ENCODE results near the gene GCK.

GCK gene

DNA sequence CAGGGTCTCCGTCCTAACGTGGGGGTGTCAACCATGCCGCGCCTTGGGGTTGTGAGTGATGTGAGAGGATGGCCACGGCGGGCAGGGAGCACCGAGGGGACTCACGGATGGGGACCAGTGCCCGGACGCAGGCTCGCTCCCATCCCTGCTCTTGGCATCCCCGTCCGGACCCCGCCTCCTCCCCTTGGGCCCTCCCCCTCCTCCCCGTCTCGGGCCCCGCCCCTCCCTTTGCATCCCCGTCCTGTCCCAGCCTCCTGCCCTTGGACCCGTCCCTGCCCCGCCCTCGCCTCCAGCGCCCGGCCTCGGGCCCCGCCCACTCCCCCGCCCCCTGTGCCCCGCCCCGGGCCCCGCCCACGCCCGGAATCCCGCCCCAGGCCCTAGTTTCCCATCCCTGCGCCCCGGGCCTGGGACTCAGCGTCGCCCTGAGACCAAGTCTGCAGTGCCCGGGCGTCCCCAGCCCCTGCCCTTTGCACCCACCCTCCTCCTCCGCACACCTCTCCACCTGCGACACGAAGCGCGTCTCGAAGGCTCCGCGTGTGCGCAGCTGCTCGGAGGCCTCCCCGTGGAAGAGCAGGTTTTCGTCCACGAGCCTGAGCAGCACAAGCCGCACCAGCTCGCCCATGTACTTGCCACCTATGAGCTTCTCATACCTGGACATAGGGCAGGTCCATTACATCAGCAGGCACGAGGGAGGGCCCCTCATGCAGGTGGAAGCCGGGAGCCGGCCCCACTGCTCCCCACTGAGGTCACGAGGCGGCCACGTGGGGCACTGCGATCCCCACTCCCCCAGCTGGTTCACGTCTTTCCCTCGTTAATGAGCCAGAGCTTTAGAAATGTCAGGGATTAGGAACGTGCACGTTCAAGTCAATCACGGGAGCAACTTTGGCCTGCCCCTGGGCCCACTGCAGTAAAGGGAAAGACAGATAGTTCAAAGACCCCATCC lies 43.0 kb downstream of the GCK start:
- no peaks in the 10 kb centered on the region for H3K4me1 ChIP-seq (ENCODE audit: control insufficient read depth, insufficient read depth, low read length, unreplicated experiment)
- H3K4me3 ChIP-seq (ENCODE audit: low read depth, low read length) = peak overlapping the region; percentile 82
- H2AFZ ChIP-seq (ENCODE audit: low read length, unreplicated experiment) = peak overlapping the region; percentile 78
- H3K79me2 ChIP-seq (ENCODE audit: control insufficient read depth, insufficient read depth, low read length, unreplicated experiment) = no peaks in the 10 kb centered on the region
- no peak overlapping the region for H3K27ac ChIP-seq (ENCODE audit: low read depth, low read length)
- H3K27me3 ChIP-seq (ENCODE audit: insufficient read depth, low read length) = peaks cover 5% of the 10 kb centered on the region; the same call in 1 of the 2 replicates
- H3K36me3 ChIP-seq (ENCODE audit: insufficient read depth, low read length) = no peaks in the 10 kb centered on the region

DNA sequence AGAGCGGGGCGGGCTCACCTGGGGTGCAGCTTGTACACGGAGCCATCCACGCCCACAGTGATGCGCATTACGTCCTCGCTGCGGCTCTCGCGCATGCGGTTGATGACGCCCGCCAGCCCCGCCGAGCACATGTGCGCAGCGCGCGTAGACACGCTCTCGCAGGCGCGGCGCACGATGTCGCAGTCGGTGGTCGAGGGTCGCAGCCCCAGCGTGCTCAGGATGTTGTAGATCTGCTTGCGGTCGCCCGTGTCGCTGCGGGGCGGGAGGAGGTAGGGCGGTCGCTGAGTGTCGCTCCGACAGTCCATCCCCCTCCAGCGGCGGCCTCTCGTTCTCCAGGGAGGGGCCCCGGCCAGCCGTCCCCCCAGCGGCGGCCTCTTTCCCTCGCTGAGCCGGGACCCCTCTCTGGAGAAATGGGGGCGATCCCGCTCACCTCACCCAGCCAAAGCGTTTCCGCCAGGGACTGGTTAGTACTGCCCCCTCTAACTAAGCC lies 43.7 kb downstream of the GCK start:
- H3K27ac ChIP-seq (ENCODE audit: low read depth, low read length) = no peak overlapping the region
- H3K4me1 ChIP-seq (ENCODE audit: control insufficient read depth, insufficient read depth, low read length, unreplicated experiment) = no peaks in the 10 kb centered on the region
- peak overlapping the region; percentile 82 for H3K4me3 ChIP-seq (ENCODE audit: low read depth, low read length)
- H3K36me3 ChIP-seq (ENCODE audit: insufficient read depth, low read length) = no peaks in the 10 kb centered on the region
- no peaks in the 10 kb centered on the region for H3K79me2 ChIP-seq (ENCODE audit: control insufficient read depth, insufficient read depth, low read length, unreplicated experiment)
- peaks cover 5% of the 10 kb centered on the region; the same call in 1 of the 2 replicates for H3K27me3 ChIP-seq (ENCODE audit: insufficient read depth, low read length)
- peak overlapping the region; percentile 78 for H2AFZ ChIP-seq (ENCODE audit: low read length, unreplicated experiment)

GRCh38 chr7:44144968-44145478 lies 44.2 kb downstream of the GCK start:
- H3K4me3 ChIP-seq (ENCODE audit: low read depth, low read length) = peak overlapping the region; percentile 82
- no peaks in the 10 kb centered on the region for H3K4me1 ChIP-seq (ENCODE audit: control insufficient read depth, insufficient read depth, low read length, unreplicated experiment)
- H3K27ac ChIP-seq (ENCODE audit: low read depth, low read length) = no peak overlapping the region
- no peaks in the 10 kb centered on the region for H3K36me3 ChIP-seq (ENCODE audit: insufficient read depth, low read length)
- peaks cover 5% of the 10 kb centered on the region; the same call in 1 of the 2 replicates for H3K27me3 ChIP-seq (ENCODE audit: insufficient read depth, low read length)
- H2AFZ ChIP-seq (ENCODE audit: low read length, unreplicated experiment) = no peak overlapping the region
- H3K79me2 ChIP-seq (ENCODE audit: control insufficient read depth, insufficient read depth, low read length, unreplicated experiment) = no peaks in the 10 kb centered on the region

DNA sequence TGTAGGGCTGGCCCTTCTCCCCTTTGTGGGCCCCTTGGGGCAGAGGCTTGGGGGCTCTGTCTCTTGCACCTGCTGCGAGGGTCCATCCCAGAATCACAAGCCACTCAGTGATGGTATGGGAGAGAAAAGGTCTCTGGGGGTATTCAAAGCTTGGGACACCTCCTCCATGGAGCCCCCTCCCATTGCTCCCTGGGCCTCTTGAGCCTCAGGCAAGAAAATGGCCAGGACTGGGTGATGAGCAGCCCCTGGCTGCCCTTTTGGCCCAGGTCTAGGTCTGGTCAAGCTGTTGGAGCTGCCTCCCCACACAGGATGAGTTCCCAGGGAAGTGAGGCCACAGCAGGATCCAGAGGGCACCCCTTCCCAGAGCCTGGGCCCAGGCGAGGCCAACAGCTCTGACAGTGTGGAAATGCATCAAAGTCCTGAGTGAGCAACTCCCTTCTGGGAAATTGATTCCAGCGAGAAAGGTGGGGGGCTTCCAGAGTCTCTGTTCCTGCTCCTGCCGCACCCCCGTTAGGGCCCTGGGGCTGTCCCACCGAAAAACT lies 44.7 kb downstream of the GCK start:
- no peaks in the 10 kb centered on the region for H3K36me3 ChIP-seq (ENCODE audit: insufficient read depth, low read length)
- no peaks in the 10 kb centered on the region for H3K4me1 ChIP-seq (ENCODE audit: control insufficient read depth, insufficient read depth, low read length, unreplicated experiment)
- H2AFZ ChIP-seq (ENCODE audit: low read length, unreplicated experiment) = no peak overlapping the region
- H3K4me3 ChIP-seq (ENCODE audit: low read depth, low read length) = no peak overlapping the region
- no peak overlapping the region for H3K27ac ChIP-seq (ENCODE audit: low read depth, low read length)
- no peaks in the 10 kb centered on the region for H3K79me2 ChIP-seq (ENCODE audit: control insufficient read depth, insufficient read depth, low read length, unreplicated experiment)
- H3K27me3 ChIP-seq (ENCODE audit: insufficient read depth, low read length) = peaks cover 5% of the 10 kb centered on the region; the same call in 1 of the 2 replicates

DNA sequence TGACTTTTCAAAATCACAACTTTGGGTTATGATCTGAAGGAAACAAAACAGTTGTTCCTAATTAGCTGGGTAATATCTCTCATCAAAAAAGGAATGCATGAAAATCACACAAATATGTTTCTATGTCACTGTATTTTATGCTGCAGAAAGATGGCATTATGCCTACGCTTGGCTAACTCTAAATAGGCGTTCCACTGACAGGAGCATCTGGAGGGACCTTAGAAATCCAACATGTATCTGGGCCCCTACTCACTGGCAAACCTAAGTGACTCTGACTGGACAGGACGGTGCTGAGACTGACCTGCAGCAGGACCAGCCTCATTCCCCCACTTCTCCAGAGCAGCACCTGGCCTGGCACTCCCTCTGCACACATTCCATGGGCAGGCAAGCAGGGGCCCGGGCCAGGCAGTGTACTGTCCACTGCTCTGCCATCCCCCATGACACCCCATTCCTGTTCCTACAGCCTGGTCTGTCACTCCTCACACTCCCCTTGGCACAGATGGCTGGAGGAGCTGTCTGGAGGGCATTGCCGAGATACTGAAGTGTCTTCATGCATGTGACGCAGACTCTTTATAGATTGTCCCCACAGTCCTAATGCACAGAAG lies 45.5 kb downstream of the GCK start:
- no peak overlapping the region for H3K27ac ChIP-seq (ENCODE audit: low read depth, low read length)
- H3K27me3 ChIP-seq (ENCODE audit: insufficient read depth, low read length) = peaks cover 5% of the 10 kb centered on the region; the same call in 1 of the 2 replicates
- no peaks in the 10 kb centered on the region for H3K36me3 ChIP-seq (ENCODE audit: insufficient read depth, low read length)
- no peaks in the 10 kb centered on the region for H3K79me2 ChIP-seq (ENCODE audit: control insufficient read depth, insufficient read depth, low read length, unreplicated experiment)
- H3K4me3 ChIP-seq (ENCODE audit: low read depth, low read length) = no peak overlapping the region
- H2AFZ ChIP-seq (ENCODE audit: low read length, unreplicated experiment) = no peak overlapping the region
- H3K4me1 ChIP-seq (ENCODE audit: control insufficient read depth, insufficient read depth, low read length, unreplicated experiment) = no peaks in the 10 kb centered on the region

DNA sequence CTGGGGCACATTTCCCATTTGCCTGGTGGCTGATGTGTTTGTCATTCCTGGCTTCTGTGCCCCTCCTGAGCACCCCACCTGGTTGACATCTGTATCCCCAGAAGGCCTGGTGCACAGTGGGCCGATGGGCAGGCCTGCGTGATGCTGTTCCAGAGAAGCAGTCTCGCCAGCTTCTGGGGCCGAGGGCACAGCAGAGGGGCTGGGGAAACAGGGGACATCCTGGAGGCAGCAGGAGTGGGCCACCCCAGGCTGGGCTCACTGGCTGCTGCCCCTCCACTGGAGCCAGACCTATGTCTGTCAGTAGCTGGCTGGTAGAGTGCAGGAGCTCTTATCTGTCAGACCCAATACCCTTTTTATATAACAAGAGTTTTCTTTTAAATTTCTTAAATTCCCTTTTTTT lies 47.2 kb downstream of the GCK start:
- Histone ChIP-seq H3K36me3 (ENCODE audit: insufficient read depth, low read length) (no peaks in the 10 kb centered on the region), H3K27me3 (ENCODE audit: insufficient read depth, low read length) (peaks cover 5% of the 10 kb centered on the region; the same call in 1 of the 2 replicates), H2AFZ (ENCODE audit: low read length, unreplicated experiment) (no peak overlapping the region), H3K4me3 (ENCODE audit: low read depth, low read length) (no peak overlapping the region), H3K79me2 (ENCODE audit: control insufficient read depth, insufficient read depth, low read length, unreplicated experiment) (no peaks in the 10 kb centered on the region), H3K27ac (ENCODE audit: low read depth, low read length) (no peak overlapping the region), H3K4me1 (ENCODE audit: control insufficient read depth, insufficient read depth, low read length, unreplicated experiment) (no peaks in the 10 kb centered on the region)

DNA sequence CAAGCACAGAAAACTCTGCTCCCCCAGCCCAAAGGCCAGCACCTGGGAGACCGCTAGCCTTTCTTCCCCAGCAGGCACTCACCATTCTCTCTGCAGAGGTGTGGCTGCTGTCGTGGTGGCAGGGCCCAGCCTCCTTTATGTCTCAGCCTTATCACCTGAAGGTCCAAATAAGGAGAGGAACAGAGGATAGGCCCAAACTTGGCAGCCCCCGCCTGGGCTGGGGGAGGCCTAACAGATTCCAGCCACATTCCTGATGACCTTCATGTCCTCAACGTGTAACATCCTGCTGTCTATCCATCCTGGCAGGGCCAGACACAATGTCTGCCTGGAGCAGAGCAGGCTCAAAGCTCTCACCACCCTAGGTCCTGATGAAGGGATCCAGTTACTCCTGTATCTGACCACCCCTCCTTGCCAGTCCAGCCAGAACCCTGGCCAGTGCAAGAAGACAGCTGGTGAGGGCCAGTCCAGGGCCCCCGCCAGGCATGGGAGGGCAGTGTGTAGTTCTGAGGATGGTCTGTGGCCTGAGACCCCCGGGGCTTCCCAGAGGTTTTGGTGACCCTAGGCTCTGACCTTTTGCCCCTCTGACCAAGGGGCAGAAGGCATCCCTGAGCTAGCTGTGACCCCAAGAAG lies 47.9 kb downstream of the GCK start, which contains the start of gene MYL7:
TSS of gene MYL7 (minus strand) at position 112 of the 630 bp plus-strand sequence. CDS start at position 85, 27 bp downstream.
- no peak within 1 kb of the TSS for H2AFZ ChIP-seq (ENCODE audit: low read length, unreplicated experiment)
- no peak within 1 kb of the TSS for H3K27ac ChIP-seq (ENCODE audit: low read depth, low read length)
- no peak within 1 kb of the TSS for H3K4me3 ChIP-seq (ENCODE audit: low read depth, low read length)
- H3K79me2 ChIP-seq (ENCODE audit: control insufficient read depth, insufficient read depth, low read length, unreplicated experiment) = no peaks in the 10 kb centered on the region
- H3K36me3 ChIP-seq (ENCODE audit: insufficient read depth, low read length) = no peaks in the 10 kb centered on the region
- H3K27me3 ChIP-seq (ENCODE audit: insufficient read depth, low read length) = peaks cover 5% of the 10 kb centered on the region; the same call in 1 of the 2 replicates
- no peaks in the 10 kb centered on the region for H3K4me1 ChIP-seq (ENCODE audit: control insufficient read depth, insufficient read depth, low read length, unreplicated experiment)

DNA sequence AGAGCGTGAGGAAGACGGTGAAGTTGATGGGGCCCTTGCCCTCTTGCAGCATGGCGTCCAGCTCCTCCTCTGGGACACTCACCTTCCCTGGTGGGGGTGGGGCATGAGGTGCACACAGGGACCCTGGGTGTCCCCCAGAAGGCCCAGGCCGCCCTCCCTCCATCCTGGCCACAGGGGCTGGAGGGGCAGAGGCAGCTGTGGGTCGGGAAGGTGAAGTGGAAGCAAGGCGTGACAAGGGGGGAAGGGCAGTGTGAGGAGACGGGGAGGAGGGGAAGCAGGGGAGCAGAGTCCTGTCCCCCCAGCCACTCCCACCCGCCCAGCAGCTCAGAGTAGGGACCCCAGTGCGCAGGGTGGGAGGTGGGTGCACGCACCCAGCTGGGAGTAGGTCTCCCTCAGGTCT lies 48.9 kb downstream of the GCK start:
- H3K4me3 ChIP-seq (ENCODE audit: low read depth, low read length) = no peak overlapping the region
- no peaks in the 10 kb centered on the region for H3K79me2 ChIP-seq (ENCODE audit: control insufficient read depth, insufficient read depth, low read length, unreplicated experiment)
- no peak overlapping the region for H3K27ac ChIP-seq (ENCODE audit: low read depth, low read length)
- no peaks in the 10 kb centered on the region for H3K36me3 ChIP-seq (ENCODE audit: insufficient read depth, low read length)
- H3K4me1 ChIP-seq (ENCODE audit: control insufficient read depth, insufficient read depth, low read length, unreplicated experiment) = no peaks in the 10 kb centered on the region
- peaks cover 3% of the 10 kb centered on the region; the same call in 1 of the 2 replicates for H3K27me3 ChIP-seq (ENCODE audit: insufficient read depth, low read length)
- no peak overlapping the region for H2AFZ ChIP-seq (ENCODE audit: low read length, unreplicated experiment)

DNA sequence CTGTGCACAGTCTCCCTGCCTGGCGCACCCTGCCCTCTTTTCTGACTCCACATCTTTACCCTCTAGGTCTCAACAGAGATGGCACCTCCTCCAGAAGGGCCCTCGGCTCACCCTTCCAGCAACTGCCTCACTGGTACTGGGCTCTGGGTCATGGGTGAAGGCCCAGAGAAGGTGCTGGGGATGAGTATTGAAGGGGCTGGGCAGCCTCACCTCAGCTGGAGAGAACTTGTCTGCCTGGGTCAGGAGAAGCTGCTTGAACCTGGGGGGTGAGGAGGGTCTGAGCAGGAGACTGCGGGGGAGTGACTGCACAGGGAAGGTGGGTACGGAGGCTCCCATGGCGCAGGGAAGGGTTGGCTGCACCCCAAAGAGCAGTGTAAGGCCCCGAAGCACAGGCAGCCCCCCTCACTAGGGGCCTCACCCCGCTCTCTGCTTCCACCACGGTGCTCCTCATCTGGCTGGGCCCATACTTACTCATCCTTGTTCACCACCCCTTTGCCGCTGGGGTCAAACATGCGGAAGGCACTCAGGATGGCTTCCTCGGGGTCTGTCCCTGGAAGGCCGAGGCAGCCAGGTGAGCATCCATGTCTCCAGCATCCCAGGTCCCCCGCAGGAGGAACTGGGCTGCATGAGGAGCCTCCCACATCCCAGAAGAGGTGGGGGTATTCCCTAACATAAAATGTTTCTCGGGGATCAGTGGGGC lies 49.8 kb downstream of the GCK start:
- Histone ChIP-seq H3K27me3 (ENCODE audit: insufficient read depth, low read length) (no peaks in the 10 kb centered on the region), H2AFZ (ENCODE audit: low read length, unreplicated experiment) (no peak overlapping the region), H3K4me1 (ENCODE audit: control insufficient read depth, insufficient read depth, low read length, unreplicated experiment) (no peaks in the 10 kb centered on the region)

More for the DNA sequence above, 49.8 kb downstream of the GCK start:
- Histone ChIP-seq H3K4me3 (ENCODE audit: low read depth, low read length) (no peak overlapping the region), H3K27ac (ENCODE audit: low read depth, low read length) (no peak overlapping the region), H3K79me2 (ENCODE audit: control insufficient read depth, insufficient read depth, low read length, unreplicated experiment) (no peaks in the 10 kb centered on the region), H3K36me3 (ENCODE audit: insufficient read depth, low read length) (no peaks in the 10 kb centered on the region)

Data from ACC112 (cell line).